HG02642 (cell line): Measurements from ENCODE around the gene KHDC1L.
"Not testable (repeated sequence)": the region's sequence is repeated elsewhere in the genome, so short reads cannot be mapped to it uniquely, and the experiment has no call there.

ENCODE experiments used
- ATAC-seq: cut with Tn5 transposase; IDR thresholded peaks from one replicate; pipeline ENCODE4 v1.9.1; 2021; ENCODE audit warnings: mild to moderate bottlenecking; ENCODE audit not compliant: unreplicated experiment, poor library complexity

The KHDC1L gene, protein sequence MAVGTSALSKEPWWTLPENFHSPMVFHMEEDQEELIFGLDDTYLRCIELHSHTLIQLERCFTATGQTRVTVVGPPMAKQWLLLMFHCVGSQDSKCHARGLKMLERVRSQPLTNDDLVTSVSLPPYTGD

DNA sequence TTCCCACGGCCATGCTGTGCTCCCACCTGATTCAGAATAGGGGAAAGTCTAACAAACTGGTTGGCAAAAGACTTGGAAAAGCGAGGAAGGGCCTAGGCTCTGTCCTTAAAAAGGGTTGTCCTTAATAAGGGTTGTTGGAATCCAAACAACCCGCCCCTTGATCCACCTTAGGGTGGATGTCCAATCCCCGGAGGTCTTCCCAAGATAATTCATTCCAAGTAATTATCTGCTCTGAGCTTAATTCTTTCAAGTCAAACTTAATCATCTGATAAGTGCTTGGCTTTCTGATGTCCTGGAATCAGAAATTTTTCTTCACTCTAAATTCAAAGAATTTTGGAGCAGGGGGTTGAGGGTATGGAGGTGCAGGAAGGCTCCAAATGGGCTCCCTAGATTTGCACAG lies at the start of gene KHDC1L:
Gene KHDC1L (minus strand): TSS at position 101 of the 400 bp plus-strand sequence. CDS start 88 bp downstream, at position 13.
- ATAC-seq: no peak

DNA sequence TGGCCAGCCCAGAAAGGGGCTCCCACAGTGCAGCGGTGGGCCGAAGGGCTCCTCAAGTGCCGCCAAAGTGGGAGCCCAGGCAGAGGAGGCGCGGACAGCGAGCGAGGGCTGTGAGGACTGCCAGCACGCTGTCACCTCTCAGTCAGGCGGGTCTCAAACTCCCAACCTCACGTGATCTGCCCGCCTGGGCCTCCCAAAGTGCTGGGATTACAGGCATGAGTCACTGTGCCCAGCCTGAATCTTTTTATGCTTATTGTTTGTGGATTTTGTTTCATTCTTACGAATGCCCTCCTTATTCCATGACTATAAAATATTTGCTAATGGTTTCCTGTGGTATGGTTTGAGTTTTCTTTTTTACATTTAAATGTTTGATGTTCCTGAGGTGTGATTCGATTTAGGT lies 44.0 kb upstream of the KHDC1L start:
- ATAC-seq: not testable (repeated sequence)

DNA sequence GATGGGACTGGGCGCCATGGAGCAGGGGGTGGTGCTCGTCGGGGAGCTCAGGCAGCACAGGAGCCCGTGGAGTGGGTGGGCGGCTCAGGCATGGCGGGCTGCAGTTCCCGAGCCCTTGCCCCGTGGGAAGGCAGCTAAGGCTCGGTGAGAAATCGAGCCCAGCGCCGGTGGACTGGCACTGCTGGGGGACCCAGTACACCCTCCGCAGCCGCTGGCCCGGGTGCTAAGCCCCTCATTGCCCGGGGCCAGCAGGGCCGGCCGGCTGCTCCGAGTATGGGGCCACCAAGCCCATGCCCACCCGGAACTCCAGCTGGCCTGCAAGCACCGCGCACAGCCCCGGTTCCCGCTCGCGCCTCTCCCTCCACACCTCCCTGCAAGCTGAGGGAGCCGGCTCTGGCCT lies 43.6 kb upstream of the KHDC1L start:
- ATAC-seq: not testable (repeated sequence)

DNA sequence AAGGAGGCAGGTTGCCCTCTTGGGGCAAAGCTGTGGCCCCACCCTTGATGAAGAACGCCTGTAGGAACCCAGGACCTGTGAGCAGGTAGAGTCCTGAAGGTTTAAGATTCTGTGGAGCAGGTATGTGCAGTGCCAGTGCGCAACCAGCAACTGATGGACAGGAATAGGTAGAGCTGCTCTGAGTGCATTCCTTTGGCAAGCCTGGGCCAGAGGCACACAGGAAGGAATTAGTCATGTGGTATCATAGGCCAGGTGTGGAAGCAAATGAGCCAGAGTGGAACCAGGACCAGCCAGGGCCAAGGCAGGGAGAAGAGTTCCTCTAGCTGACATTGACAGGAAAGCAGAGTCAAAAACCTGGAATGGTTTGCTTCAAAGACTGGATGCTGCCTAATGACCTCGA lies 39.1 kb upstream of the KHDC1L start:
- no peak for ATAC-seq

DNA sequence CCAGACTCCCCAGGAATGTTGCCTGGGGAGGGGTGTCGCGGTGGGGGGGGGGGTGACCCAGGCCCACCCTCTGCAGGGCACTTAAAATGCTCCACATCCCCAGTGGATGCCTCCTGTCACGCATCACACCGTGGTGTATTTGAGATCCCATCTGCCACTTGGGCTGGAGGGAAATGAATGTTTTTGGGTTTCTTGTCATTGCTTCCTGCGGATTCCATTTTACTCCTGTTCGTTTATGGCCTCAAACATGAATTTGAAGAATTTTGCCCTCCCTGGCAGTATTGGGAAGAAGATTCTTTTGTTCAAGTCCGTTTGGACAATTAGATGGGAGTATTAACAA lies 38.2 kb upstream of the KHDC1L start:
- peak; percentile 17 for ATAC-seq

DNA sequence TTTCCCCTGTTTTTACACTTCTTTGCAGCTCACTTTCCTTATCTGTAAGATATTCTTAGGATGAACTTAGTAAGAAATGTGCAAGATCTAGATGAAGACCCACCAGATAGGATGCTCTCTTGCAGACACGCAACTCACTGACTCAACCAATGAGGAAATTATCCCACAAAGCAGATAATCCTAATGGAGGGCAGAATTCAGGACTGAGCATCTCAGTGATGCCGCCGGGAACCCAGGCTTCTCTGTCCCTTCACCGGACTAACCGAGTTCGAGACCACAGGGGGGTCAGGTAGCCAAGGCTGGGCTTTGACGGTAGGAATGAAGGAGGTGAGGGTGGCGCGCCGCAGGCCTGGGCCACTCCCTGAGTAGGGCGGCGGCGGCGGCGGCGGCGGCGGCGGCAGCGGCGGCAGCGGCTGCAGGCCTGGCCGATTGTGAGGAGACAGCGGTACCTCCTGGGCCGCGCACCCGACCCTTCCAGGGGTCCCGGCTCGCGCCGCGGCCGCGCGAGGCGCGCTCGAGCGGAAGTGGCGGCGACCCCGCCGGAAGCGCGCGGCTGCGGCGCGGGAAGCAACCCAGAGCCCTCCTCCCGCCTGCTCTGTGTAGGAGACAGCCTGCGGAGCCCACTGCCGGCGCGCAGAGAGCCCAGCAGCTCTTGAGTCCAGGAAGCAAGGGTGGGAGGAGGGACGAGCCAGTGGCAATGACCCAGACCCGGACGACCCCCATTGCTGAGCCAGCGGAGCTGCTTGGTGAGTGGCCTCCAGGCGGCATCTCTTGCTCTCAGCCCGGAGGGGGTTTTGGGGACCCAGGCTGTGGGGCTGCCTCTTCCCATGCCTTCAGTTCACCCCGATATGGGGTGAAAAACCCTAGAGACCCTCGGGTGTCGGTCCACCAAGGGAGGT lies 37.6 kb upstream of the KHDC1L start, which contains the start of gene KHDC1:
Gene KHDC1 (minus strand): TSS at position 526 of the 899 bp plus-strand sequence. CDS start 20,679 bp downstream, outside the sequence.
- ATAC-seq: peak; percentile 96

DNA sequence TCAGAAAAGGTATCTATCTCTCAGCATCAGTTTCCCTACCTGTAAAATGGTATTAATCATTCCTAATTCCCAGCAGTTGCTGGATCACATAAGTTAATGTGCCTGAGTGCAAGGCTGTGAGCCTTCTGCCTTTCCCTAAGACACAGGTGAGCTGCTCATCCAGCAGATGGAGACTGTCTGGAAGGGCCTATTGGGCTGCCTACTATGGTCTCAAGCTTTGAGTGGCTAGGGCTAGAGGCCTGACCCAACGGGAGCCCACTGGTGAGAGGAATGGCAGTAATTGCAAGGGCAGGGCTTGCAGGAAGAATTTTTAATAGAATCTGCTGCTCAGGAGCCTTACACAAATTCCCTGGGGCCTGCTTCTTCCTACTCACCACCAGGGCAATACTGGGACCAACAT lies 33.4 kb upstream of the KHDC1L start:
- ATAC-seq: no peak

DNA sequence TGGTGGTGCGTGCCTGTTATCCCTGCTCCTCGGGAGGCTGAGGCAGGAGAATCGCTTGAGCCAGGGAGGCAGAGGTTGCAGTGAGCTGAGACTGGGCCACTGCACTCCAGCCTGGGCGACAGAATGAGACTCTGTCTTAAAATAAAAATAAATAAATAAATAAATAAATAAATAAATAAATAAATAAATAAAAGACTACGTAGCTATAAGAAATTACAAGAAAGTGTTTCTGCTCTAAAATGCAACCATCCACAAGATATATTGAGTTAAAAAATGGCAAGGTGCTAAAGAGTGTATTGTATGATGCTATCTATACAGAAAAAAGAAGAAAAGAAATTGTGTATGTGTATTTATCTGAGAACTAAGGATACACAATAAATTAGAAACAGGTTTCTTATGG lies 29.0 kb upstream of the KHDC1L start:
- ATAC-seq: not testable (repeated sequence)

DNA sequence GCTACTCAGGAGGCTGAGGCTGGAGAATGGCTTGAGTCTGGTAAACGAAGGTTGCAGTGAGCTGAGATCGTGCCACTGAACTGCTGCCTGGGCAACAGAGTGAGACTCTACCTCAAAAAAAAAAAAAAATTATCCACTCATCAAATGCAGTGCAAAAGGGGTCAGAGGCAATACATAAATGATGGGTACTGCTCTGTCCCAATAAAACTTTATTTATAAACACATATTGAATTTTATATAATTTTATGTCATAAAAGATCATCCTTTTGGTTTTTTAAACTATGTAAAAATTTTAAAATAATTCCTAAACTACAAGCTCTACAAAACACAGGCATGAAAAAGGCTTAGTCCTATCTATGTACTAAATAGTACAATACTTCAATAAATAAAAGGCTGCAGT lies 27.4 kb upstream of the KHDC1L start:
- no peak for ATAC-seq

DNA sequence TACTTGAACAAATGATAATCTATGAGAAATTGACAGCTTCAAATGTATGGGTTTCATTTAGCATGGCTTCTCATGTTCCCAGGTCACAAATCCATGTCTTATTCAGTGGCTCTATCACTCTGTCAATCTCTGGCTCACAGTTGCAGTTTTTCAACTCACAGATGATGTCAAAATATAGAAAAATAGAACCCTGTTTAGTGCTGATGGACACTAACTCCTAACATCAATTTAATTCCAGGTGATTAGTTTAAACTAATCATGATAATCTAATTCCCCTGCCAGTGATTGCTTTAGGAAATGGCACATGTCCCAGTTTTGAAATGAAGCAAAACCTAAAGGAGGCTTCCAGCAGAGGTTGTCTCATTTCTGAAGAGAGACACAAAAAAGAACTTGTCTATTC lies 24.7 kb upstream of the KHDC1L start:
- ATAC-seq: no peak

DNA sequence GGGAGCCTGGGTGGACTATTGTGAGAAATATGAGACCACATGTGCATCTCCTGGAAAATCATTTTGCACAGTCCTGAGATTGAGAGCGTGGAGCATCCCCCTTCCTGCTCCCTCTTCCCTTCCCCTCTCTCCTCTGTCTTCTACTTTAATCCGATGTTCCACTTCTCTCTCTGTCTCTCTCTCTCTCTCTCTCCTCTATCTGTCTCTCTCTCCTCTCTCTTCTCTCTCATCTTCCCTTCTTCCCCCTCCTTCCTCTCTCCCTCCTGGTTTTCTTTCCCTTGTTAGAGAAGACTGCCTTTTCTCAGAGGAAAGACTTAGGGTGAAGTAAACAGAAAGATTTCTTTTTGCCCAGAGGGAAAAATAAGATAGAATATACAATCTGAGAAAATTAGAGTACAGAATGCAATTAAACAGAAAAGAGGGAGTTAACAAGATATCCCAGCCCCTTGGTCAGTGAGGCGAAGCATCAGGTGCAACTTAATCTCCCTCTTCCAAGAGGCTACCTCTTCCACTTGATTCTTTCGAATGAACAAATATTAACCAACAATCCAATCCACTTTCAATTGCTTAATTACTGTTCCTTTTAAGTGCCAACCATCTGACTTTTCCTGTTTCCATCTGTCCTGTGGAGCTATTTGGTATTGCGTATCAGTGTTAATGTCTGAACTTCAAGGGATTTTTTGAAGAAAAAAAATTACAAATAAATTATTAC lies 23.1 kb upstream of the KHDC1L start:
- ATAC-seq: no peak

DNA sequence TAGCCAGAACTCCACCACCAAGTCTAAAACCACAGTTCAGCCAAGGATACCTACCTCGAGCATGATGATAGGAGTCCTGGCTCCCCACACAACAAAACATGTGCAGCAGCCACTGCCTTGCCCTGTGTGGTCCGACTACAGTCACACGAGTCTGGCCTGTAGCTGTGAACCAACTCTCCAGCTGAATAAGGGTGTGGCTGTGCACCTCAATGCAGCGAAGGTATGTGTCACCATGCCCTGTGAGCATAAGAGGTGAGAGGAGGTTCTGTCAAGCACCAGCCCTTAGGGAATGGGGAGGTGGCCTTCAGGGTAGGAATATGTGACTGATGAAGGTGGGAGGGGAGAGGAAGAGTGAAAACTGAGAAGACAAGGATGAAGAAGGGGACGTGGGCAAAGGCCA lies 16.7 kb upstream of the KHDC1L start:
- no peak for ATAC-seq

DNA sequence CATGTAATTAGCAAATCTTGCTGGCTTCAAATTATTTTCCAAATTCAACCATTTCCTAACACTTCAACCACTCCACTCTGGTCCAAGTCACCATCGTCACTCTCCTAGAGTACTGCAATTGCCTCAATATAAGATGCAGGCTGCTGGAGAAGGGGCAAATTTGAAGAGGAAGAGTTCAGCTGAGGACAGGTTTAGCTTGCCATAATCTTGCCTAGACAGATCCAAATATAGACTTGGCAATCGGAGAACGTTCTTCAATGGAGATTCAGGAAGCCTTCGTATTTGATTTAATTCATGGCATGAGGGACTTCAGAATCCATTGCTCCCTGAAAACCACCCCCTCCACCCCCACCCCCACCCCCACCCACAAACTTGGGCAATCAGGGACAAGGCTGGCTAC lies 15.4 kb upstream of the KHDC1L start:
- ATAC-seq: no peak

DNA sequence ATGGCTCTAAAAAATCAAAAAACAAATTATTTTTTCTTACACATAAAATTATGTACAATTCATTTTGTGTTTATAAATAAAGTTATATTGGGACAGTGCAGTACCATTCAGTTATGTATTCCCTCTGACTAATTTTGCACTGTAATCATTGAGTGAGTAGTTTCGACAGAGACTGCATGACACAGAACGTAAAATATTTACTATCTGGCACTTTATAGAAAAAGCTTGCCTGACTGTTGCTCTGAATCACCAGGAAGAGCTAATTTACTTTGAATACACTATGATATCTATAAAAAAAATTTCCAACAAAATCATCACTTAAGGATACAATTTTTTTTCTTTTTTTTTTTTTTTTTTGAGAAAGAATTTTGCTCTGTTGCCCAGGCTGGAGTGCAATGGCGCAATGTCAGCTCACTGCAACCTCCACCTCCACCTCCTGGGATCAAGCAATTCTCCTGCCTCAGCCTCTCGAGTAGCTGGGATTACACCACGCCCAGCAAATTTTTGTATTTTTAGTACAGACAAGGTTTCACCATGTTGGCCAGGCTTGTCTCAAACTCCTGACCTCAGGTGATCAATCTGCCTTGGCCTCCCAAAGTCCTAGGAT lies 11.0 kb upstream of the KHDC1L start:
- ATAC-seq: no peak

DNA sequence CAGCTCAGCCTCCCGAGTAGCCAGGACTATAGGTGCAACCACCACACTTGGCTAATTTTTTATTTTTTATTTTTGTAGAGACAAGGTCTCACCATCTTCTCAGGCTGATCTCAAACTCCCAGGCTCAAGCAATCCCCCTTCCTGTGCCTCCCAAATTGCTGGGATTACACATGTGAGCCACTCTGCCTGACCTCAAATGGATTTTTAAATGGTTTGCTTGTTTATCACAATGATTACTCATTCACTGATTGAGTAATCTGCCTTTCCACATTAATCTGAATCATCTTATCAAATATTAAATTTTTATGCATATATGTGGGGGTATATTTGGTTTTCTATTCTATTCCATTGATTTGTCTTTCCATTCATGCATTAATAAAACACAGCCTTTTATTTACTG lies 9.4 kb upstream of the KHDC1L start:
- no peak for ATAC-seq

DNA sequence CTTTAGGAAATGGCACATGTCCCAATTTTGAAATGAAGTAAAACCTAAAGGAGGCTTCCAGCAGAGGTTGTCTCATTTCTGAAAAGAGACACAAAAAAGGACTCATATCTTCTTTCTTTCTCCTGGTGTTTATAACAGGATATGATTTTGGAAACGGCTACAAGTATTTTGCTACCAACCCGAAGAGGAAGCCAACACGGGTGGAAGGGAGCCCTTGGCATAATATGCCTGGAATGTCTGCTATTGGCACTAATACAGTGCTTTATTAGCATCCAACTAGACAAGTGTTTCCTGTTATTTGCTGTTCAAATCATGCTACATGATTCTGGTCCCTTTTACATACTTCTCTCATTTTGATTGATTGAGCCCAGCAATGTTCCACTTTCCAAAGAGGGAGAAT lies 8.7 kb upstream of the KHDC1L start:
- ATAC-seq: not testable (repeated sequence)

DNA sequence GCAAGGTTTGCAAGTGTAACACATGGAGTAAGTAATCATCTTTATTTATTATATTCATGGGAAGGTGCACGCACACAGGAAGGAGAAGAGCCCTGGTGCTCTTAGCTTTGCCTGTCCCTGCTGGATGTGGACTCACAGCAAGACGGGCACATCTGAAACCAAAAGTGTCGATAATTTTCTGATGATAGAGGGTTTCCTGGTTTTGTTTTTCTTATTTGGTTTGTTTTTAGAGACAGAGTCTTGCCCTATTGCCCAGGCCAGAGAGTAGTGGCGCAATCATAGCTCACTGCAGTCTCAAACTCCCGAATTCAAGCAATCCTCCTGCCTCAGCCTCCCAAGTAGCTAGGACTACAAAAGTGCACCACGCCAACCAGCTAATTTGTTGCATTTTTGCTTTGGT lies 7.8 kb upstream of the KHDC1L start:
- no peak for ATAC-seq

DNA sequence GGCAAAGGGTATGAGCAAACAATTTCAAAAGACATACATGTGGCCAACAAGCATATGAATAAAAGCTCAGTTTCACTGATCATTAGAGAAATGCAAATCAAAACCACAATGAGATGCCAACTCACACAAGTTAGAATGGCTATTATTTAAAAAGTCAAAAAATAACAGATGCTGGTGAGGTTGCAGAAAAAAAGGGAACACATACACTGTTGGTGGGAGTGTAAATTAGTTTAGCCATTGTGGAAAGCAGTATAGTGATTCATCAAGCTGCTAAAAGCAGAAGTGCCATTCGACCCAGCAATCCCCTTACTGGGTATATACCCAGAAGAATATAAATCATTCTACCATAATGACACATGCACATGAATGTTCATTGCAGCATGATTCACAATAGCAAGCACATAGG lies 6.7 kb upstream of the KHDC1L start:
- ATAC-seq: no peak

DNA sequence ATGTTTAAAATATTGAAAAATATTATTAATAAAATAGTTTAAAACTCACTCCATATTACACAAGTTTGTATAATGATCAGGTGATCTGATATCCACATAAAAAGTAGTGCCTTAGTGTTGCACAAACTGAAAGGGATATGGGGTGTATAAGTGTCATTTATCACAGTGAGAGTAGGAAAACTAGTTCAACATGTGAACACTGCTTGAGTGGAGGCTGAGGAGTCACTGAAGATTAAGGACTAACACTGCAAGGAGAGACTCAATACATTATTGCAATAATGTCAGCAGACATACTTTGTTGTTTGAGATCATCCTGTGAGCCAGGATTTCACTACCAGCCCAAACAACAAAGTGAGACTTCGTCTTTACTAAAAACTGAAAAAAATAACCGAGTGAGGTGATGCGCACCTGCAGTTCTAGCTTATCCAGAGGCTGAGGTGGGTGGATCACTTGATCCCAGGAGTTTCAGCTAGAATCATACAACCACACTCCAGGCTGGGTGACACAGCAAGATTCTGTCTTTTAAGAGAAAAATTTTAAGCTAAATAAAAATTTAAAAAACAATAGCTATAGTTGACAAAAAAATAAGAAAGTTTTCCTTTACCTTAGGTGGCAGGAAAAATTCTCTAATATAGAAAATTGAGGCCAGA lies 2.4 kb upstream of the KHDC1L start:
- ATAC-seq: no peak

DNA sequence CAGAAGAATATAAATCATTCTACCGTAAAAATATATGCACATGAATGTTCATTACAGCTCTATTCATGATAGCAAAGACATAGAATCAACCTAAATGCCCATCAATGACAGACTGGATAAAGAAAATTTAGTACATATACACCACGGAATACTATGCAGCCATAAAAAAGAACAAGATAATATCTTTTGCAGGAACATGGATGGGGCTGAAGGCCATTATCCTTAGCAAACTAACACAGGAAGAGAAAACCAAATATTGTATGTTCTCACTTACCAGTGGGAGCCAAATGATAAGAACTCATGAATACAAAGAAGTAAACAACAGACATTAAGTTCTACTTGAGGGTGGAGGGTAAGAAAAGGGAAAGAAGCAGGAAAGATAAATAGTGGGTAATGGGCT lies 8.4 kb downstream of the KHDC1L start:
- no peak for ATAC-seq
